ENCODE measurements around the gene PRKN.

The PRKN gene

GRCh38 chr6:161446296-161446925 lies 1281.2 kb downstream of the PRKN start:
- DNase-seq (ENCODE audit: low read depth), result no peak
- H3K4me3 ChIP-seq (ENCODE audit: low read depth, low read length), result no peak overlapping the region
- no peak for TF ChIP-seq MAX (IDR thresholded peaks at IDR 0.05; ENCODE audit: low read depth, low read length)
- no peak for TF ChIP-seq POLR2A (IDR thresholded peaks at IDR 0.05; ENCODE audit: extremely low read depth, insufficient read length)
- no peak for TF ChIP-seq CTCF (IDR thresholded peaks at IDR 0.05; ENCODE audit: low read depth, low read length)
- TF ChIP-seq MYC (IDR thresholded peaks at IDR 0.05; ENCODE audit: low read depth, low read length), result no peak

- no peak for TF ChIP-seq POLR2A (IDR thresholded peaks at IDR 0.05; ENCODE audit: extremely low read depth, insufficient read length)
- no peak for TF ChIP-seq MAX (IDR thresholded peaks at IDR 0.05; ENCODE audit: low read depth, low read length)
- TF ChIP-seq MYC (IDR thresholded peaks at IDR 0.05; ENCODE audit: low read depth, low read length), result no peak
- no peak for TF ChIP-seq CTCF (IDR thresholded peaks at IDR 0.05; ENCODE audit: low read depth, low read length)
These were observed 1282.4 kb downstream of the PRKN start for GRCh38 chr6:161445021-161445799.

GRCh38 chr6:161444464-161444863 lies 1283.1 kb downstream of the PRKN start:
- no peak overlapping the region for H3K4me3 ChIP-seq (ENCODE audit: low read depth, low read length)
- peak; percentile 39 for DNase-seq (ENCODE audit: low read depth)
- TF ChIP-seq CTCF (IDR thresholded peaks at IDR 0.05; ENCODE audit: low read depth, low read length) (no peak), POLR2A (IDR thresholded peaks at IDR 0.05; ENCODE audit: extremely low read depth, insufficient read length) (no peak), MYC (IDR thresholded peaks at IDR 0.05; ENCODE audit: low read depth, low read length) (no peak), MAX (IDR thresholded peaks at IDR 0.05; ENCODE audit: low read depth, low read length) (no peak)

More at GRCh38 chr6:161445021-161445799, 1282.4 kb downstream of the PRKN start:
- no peak overlapping the region for H3K4me3 ChIP-seq (ENCODE audit: low read depth, low read length)
- DNase-seq (ENCODE audit: low read depth), result no peak

GRCh38 chr6:161443848-161444247 lies 1283.7 kb downstream of the PRKN start:
- no peak for DNase-seq (ENCODE audit: low read depth)
- TF ChIP-seq POLR2A (IDR thresholded peaks at IDR 0.05; ENCODE audit: extremely low read depth, insufficient read length), result no peak
- no peak for TF ChIP-seq MYC (IDR thresholded peaks at IDR 0.05; ENCODE audit: low read depth, low read length)
- no peak for TF ChIP-seq MAX (IDR thresholded peaks at IDR 0.05; ENCODE audit: low read depth, low read length)
- no peak for TF ChIP-seq CTCF (IDR thresholded peaks at IDR 0.05; ENCODE audit: low read depth, low read length)
- no peak overlapping the region for H3K4me3 ChIP-seq (ENCODE audit: low read depth, low read length)

GRCh38 chr6:161442420-161442819 lies 1285.1 kb downstream of the PRKN start:
- no peak overlapping the region for H3K4me3 ChIP-seq (ENCODE audit: low read depth, low read length)
- DNase-seq (ENCODE audit: low read depth), result no peak
- TF ChIP-seq POLR2A (IDR thresholded peaks at IDR 0.05; ENCODE audit: extremely low read depth, insufficient read length), result no peak

GRCh38 chr6:161440299-161440698 lies 1287.3 kb downstream of the PRKN start:
- TF ChIP-seq MYC (IDR thresholded peaks at IDR 0.05; ENCODE audit: low read depth, low read length), result no peak
- no peak for DNase-seq (ENCODE audit: low read depth)
- no peak overlapping the region for H3K4me3 ChIP-seq (ENCODE audit: low read depth, low read length)
